NT2/D1 (cell line): Measurements from ENCODE around the gene TAS2R39.

Experiments used
- DNase-seq: peaks from one replicate; pipeline ENCODE4 v3.0.0-alpha.2; 2011; ENCODE audit warnings: low read depth, low spot score
- H3K27me3 ChIP-seq: 2 replicates; pipeline ENCODE4 v1.6.0; 2011; ENCODE audit warnings: mild to moderate bottlenecking; ENCODE audit not compliant: insufficient read length, insufficient read depth
- H3K36me3 ChIP-seq: 2 replicates; pipeline ENCODE4 v1.6.1; 2011; ENCODE audit warnings: mild to moderate bottlenecking, low read length, mixed read lengths; ENCODE audit not compliant: insufficient read depth, insufficient read length
- H3K4me1 ChIP-seq: 2 replicates; pipeline ENCODE4 v1.5.1; 2011; ENCODE audit not compliant: insufficient read depth, insufficient read length
- H3K4me3 ChIP-seq: 2 replicates; pipeline ENCODE4 v1.5.1; 2011; ENCODE audit warnings: low read depth; ENCODE audit not compliant: insufficient read length
- H3K9ac ChIP-seq: 2 replicates; pipeline ENCODE4 v1.6.0; 2011; ENCODE audit warnings: low read depth; ENCODE audit not compliant: insufficient read length
- H3K9me3 ChIP-seq: 2 replicates; pipeline ENCODE4 v1.5.1; 2011; ENCODE audit warnings: mild to moderate bottlenecking, low read length; ENCODE audit not compliant: insufficient read depth
- SUZ12 ChIP-seq: IDR thresholded peaks from 2 replicates; pipeline ENCODE4 v1.6.1; 2011; ENCODE audit not compliant: insufficient read length, insufficient read depth; ENCODE audit errors: extremely low read depth
- YY1 ChIP-seq: IDR thresholded peaks from 2 replicates; pipeline ENCODE4 v1.6.1; 2011; ENCODE audit not compliant: insufficient read length, insufficient read depth
- ZNF274 ChIP-seq: IDR thresholded peaks from 2 replicates; pipeline ENCODE4 v1.6.1; 2011; ENCODE audit warnings: mild to moderate bottlenecking, low read depth, low read length

TAS2R39 gene

DNA sequence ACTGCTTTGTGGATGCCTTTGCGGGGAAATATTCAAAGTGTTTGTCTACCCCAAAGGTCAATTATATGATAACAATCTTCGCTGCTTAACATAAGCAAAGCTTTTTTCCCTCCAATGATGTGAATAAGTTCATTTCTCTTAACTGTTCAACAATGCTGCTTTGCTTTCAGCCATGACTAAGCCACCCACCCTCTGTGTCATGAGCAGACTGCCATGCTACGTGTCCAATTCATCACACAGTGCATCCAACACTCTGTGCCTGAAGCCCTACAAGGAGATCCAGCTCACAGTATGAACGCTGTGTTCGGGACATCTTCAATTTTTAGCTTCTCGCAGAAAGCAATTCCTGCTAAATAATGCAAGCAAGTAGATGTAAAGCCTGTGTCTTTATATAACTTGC, 32.9 kb downstream of the TAS2R39 start:
- no peak overlapping the region for H3K9ac ChIP-seq
- no peaks in the 10 kb centered on the region for H3K9me3 ChIP-seq
- no peaks in the 10 kb centered on the region for H3K36me3 ChIP-seq
- DNase-seq, result no peak
- H3K4me3 ChIP-seq, result no peak overlapping the region
- no peaks in the 10 kb centered on the region for H3K4me1 ChIP-seq
- no peaks in the 10 kb centered on the region for H3K27me3 ChIP-seq
- no peak for TF ChIP-seq YY1
- no peak for TF ChIP-seq SUZ12
- no peak for TF ChIP-seq ZNF274

GRCh38 chr7:143216686-143217085, 33.5 kb downstream of the TAS2R39 start:
- Histone ChIP-seq H3K9ac (no peak overlapping the region), H3K36me3 (no peaks in the 10 kb centered on the region), H3K4me3 (no peak overlapping the region), H3K27me3 (no peaks in the 10 kb centered on the region), H3K9me3 (no peaks in the 10 kb centered on the region), H3K4me1 (no peaks in the 10 kb centered on the region)
- TF ChIP-seq YY1 (no peak), ZNF274 (no peak), SUZ12 (no peak)
- no peak for DNase-seq

DNA sequence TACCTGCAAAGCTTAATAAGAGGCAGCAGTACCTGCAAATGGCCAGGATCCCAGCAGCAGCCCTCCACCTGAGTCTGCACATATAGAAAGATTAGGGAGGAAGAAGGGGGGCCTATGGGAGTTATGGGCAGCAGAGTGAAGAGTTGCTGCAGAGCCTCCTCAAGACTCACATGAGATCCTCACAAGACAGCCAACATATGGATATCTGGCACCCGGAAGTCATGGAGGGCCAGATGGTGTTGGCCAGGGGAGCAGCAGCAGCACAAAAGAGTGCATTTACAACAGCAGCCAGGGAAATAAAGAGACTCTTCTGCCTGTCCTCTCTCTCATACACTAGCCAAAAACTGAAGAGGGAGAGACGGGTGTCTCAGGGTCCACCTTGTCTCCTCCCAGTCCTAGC, 34.6 kb downstream of the TAS2R39 start:
- H3K4me3 ChIP-seq, result no peak overlapping the region
- TF ChIP-seq SUZ12 (no peak), YY1 (no peak), ZNF274 (no peak)
- H3K36me3 ChIP-seq, result no peaks in the 10 kb centered on the region
- H3K9me3 ChIP-seq, result no peaks in the 10 kb centered on the region
- no peak overlapping the region for H3K9ac ChIP-seq
- H3K27me3 ChIP-seq, result no peaks in the 10 kb centered on the region
- no peaks in the 10 kb centered on the region for H3K4me1 ChIP-seq
- no peak for DNase-seq

- Histone ChIP-seq H3K4me3 (no peak overlapping the region), H3K27me3 (no peaks in the 10 kb centered on the region), H3K36me3 (no peaks in the 10 kb centered on the region), H3K9ac (no peak overlapping the region), H3K4me1 (no peaks in the 10 kb centered on the region), H3K9me3 (no peaks in the 10 kb centered on the region)
- DNase-seq, result no peak
- TF ChIP-seq YY1 (no peak), SUZ12 (no peak), ZNF274 (no peak)
Observed at GRCh38 chr7:143221286-143221685, 38.1 kb downstream of the TAS2R39 start.

DNA sequence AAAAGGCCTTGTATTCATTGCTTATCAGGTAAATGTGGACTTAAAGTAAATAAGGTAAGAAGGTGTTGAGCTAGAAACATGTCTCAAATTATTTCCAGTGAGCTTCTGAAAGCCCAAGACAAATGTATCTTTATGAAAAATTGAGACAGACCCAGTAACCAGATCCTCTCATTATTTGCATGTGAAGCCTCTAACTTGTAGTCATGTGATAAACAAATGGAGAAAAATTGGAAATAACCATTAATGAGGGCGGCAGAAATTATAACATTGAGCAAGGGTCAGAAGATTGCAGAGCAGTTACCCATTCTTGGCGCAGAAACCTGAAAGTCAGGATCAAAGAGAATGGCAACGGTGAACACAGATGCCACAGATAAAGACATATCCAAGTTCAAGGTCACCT, 38.5 kb downstream of the TAS2R39 start, which contains the start of gene TAS2R40:
Gene TAS2R40 (plus strand): TSS at position 301 of the 400 bp plus-strand sequence. CDS start 42 bp downstream, at position 343.
- DNase-seq, result no peak
- Histone ChIP-seq H3K36me3 (no peaks in the 10 kb centered on the region), H3K27me3 (no peaks in the 10 kb centered on the region), H3K9ac (no peak within 1 kb of the TSS), H3K9me3 (no peaks in the 10 kb centered on the region), H3K4me1 (no peaks in the 10 kb centered on the region), H3K4me3 (no peak within 1 kb of the TSS)
- TF ChIP-seq ZNF274 (no peak), YY1 (no peak), SUZ12 (no peak)

DNA sequence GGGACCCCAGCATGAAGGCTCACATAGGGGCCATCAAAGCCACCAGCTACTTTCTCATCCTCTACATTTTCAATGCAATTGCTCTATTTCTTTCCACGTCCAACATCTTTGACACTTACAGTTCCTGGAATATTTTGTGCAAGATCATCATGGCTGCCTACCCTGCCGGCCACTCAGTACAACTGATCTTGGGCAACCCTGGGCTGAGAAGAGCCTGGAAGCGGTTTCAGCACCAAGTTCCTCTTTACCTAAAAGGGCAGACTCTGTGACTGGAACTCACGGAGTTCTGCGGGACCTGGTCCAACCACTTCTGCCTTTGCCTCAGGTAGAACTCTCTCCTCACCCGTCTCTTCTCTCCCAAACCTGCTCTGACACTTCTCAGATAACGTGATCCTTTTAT, 39.6 kb downstream of the TAS2R39 start:
- Histone ChIP-seq H3K27me3 (no peaks in the 10 kb centered on the region), H3K4me1 (no peaks in the 10 kb centered on the region), H3K9me3 (no peaks in the 10 kb centered on the region), H3K9ac (no peak overlapping the region), H3K36me3 (no peaks in the 10 kb centered on the region), H3K4me3 (no peak overlapping the region)
- TF ChIP-seq SUZ12, result no peak
- no peak for TF ChIP-seq ZNF274
- no peak for TF ChIP-seq YY1
- DNase-seq, result no peak

DNA sequence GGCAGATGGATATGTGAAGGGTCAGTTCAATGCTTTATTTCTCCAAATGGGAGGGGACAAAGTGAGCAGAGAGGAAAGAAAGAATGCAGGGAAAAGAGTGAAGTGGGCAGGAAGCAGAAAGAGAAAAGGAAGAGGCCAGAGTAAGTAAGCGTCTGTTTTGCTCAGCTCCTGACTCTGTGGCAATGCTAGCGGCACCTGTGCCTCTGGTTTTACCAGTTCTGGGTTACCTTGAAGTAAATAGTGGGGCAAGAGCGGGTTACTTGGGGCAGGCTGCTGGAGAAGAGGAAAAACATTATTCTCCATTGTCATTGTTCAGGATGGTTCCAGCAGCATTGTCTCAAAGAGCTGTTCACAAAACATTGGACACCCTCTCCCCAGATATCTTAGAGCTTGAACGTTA, 40.6 kb downstream of the TAS2R39 start:
- H3K27me3 ChIP-seq, result no peaks in the 10 kb centered on the region
- H3K4me3 ChIP-seq, result no peak overlapping the region
- H3K9ac ChIP-seq, result no peak overlapping the region
- H3K4me1 ChIP-seq, result no peaks in the 10 kb centered on the region
- TF ChIP-seq SUZ12 (no peak), ZNF274 (no peak), YY1 (no peak)
- no peaks in the 10 kb centered on the region for H3K36me3 ChIP-seq
- no peak for DNase-seq
- H3K9me3 ChIP-seq, result no peaks in the 10 kb centered on the region

GRCh38 chr7:143225047-143225446, 41.8 kb downstream of the TAS2R39 start:
- no peak overlapping the region for H3K4me3 ChIP-seq
- no peaks in the 10 kb centered on the region for H3K36me3 ChIP-seq
- H3K9ac ChIP-seq, result no peak overlapping the region
- DNase-seq, result no peak
- TF ChIP-seq ZNF274 (no peak), SUZ12 (no peak), YY1 (no peak)
- no peaks in the 10 kb centered on the region for H3K4me1 ChIP-seq
- H3K27me3 ChIP-seq, result no peaks in the 10 kb centered on the region
- H3K9me3 ChIP-seq, result no peaks in the 10 kb centered on the region
